SJCRH30 (cell line): Measurements from ENCODE around the gene SIRPA. TPM values are rescaled to one million over a fixed set of nuclear protein-coding genes. Genes with fewer than 3 reads are reported as not detected.

ENCODE experiments used
- DNase-seq, 2 experiments: peaks; one replicate each; pipeline ENCODE4 v3.0.0-alpha.2; 2015 to 2020
- H3K27ac ChIP-seq: fragments of 250-450 bp; sonication (Bioruptor Pico); 2 replicates; pipeline ENCODE4 v1.5.1; 2020; ENCODE audit warnings: mild to moderate bottlenecking, moderate library complexity
- H3K27me3 ChIP-seq: fragments of 250-450 bp; sonication (Bioruptor Pico); 2 replicates; pipeline ENCODE4 v1.5.1; 2020; ENCODE audit warnings: mild to moderate bottlenecking, moderate library complexity
- H3K36me3 ChIP-seq: fragments of 250-450 bp; sonication (Bioruptor Pico); 2 replicates; pipeline ENCODE4 v1.5.1; 2020; ENCODE audit warnings: mild to moderate bottlenecking, moderate library complexity
- H3K4me1 ChIP-seq: fragments of 250-450 bp; sonication (Bioruptor Pico); 2 replicates; pipeline ENCODE4 v1.5.1; 2020; ENCODE audit warnings: mild to moderate bottlenecking, moderate library complexity
- H3K4me3 ChIP-seq: fragments of 250-450 bp; sonication (Bioruptor Pico); 2 replicates; pipeline ENCODE4 v1.5.1; 2020; ENCODE audit warnings: mild to moderate bottlenecking, moderate library complexity
- H3K9me3 ChIP-seq: fragments of 250-450 bp; sonication (Bioruptor Pico); replicated peaks from 2 replicates; pipeline ENCODE4 v1.5.1; 2020; ENCODE audit warnings: mild to moderate bottlenecking, moderate library complexity
- total RNA-seq: library from RNA; depleted of rRNA; stranded (reverse); fragments of >200 nt; shearing (Covaris generic); gene quantifications from 2 replicates; pipeline ENCODE4 v1.2.3, GENCODE V29; 2014; rRNA removed

Gene SIRPA
- total RNA-seq, result 0.93 and 1.4 TPM in 2 replicates

DNA sequence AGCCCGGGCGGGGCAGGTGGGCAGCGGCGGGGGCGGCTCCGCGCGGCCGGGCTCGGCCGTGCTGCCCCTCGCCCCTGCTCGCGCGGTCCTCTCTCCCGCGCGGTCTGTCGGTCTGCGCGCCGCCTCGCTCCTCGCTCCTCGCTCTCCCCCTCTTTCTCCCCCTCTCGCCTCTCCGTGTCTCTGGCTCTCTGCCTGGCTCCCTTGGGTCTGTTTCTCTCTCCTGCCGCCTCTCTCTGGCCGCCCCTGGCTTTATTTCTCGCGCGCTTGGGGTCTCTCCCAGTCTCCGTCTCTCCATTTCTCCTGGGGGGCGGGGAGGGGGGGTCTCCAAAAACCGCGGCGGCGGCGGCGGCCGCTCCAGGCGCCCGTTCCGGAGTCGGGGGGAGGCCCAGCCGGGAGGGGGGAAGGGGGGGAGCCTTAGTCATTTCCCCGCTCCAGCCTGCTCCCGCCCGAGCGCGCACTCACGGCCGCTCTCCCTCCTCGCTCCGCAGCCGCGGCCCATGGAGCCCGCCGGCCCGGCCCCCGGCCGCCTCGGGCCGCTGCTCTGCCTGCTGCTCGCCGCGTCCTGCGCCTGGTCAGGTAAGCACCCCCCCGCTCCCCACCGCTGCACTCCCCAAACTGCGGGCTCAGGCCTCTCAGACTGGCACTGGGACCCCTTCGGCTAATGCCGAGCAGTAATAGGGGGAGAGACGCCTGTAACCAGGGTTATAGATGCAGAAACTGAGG lies at the start of gene SIRPA:
Gene SIRPA, plus strand, starts transcription at position 457 of the 723 bp plus-strand sequence. Its CDS starts 41 bp downstream, at position 498.
- peak; percentile 45 to 55 for DNase-seq

GRCh38 chr20:1845701-1846100 lies 49.5 kb upstream of the SIRPA start:
- Histone ChIP-seq H3K4me1 (no peaks in the 10 kb centered on the region), H3K4me3 (no peak overlapping the region), H3K36me3 (no peaks in the 10 kb centered on the region), H3K27me3 (peaks cover 7% of the 10 kb centered on the region; the same call in 1 of the 2 replicates), H3K27ac (no peak overlapping the region), H3K9me3 (no peaks in the 10 kb centered on the region)
- DNase-seq, result no peak

More for the DNA sequence above, at the start of gene SIRPA:
- Histone ChIP-seq H3K27ac (no peak within 1 kb of the TSS), H3K4me1 (no peaks in the 10 kb centered on the region), H3K9me3 (no peaks in the 10 kb centered on the region), H3K36me3 (no peaks in the 10 kb centered on the region), H3K27me3 (peaks cover 16% of the 10 kb centered on the region), H3K4me3 (peak within 1 kb of the TSS; percentile 57)

- H3K27me3 ChIP-seq, result peaks cover 5% of the 10 kb centered on the region; the same call in 1 of the 2 replicates
- no peaks in the 10 kb centered on the region for H3K4me1 ChIP-seq
- no peak overlapping the region for H3K27ac ChIP-seq
- no peak overlapping the region for H3K4me3 ChIP-seq
- no peak for DNase-seq
- H3K9me3 ChIP-seq, result no peaks in the 10 kb centered on the region
- no peaks in the 10 kb centered on the region for H3K36me3 ChIP-seq
These were observed 48.9 kb upstream of the SIRPA start for GRCh38 chr20:1846341-1846740.

DNA sequence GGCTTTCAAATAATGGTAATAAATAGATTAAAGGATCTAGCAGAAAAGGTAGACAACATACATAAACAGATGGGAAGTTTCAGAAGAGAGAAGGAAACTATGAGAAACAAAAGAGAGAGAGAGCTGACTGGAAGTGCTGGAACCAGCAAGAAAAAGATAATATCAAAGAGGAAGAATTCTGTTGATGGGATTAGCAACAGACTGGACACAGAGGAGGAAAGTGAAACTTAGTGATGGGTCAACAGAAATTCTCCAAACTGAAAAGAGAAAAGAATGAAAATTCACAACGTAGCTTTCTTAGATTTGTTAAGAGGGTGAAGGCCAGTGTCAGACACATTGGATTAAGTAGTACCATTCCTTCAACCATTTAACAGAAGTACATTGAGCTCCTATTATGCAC lies 48.3 kb upstream of the SIRPA start:
- Histone ChIP-seq H3K4me3 (no peak overlapping the region), H3K27me3 (0 out of 2 replicates have a peak, but pooled peaks cover 4% of the 10 kb centered on the region), H3K36me3 (no peaks in the 10 kb centered on the region), H3K27ac (no peak overlapping the region), H3K9me3 (no peaks in the 10 kb centered on the region), H3K4me1 (no peaks in the 10 kb centered on the region)
- no peak for DNase-seq

- Histone ChIP-seq H3K27me3 (0 out of 2 replicates have a peak, but pooled peaks cover 4% of the 10 kb centered on the region), H3K36me3 (no peaks in the 10 kb centered on the region), H3K4me3 (no peak overlapping the region), H3K9me3 (no peaks in the 10 kb centered on the region), H3K4me1 (no peaks in the 10 kb centered on the region), H3K27ac (no peak overlapping the region)
- no peak for DNase-seq
These were observed 47.4 kb upstream of the SIRPA start for GRCh38 chr20:1847780-1848179.

DNA sequence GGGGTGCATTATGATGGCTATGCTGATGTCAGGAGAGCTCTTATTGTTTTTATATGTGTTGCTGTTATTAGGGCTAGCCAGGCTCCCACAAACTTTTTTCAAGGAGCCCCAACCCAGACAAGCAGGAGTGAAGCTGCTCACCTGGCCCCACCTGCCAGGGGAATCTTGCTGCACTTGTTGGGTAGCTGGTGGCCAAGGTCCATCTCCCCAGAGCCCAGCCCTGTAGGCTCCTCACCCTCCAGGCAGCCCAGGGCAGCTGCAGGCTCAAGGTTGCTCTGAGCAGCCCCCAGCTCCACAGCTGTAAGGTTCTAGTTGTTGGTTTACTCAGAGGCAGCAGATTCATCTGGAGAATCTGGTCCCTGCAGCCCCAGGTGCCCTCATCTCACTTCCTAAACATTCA lies 46.8 kb upstream of the SIRPA start:
- Histone ChIP-seq H3K4me3 (no peak overlapping the region), H3K36me3 (no peaks in the 10 kb centered on the region), H3K27me3 (0 out of 2 replicates have a peak, but pooled peaks cover 4% of the 10 kb centered on the region), H3K27ac (no peak overlapping the region), H3K9me3 (no peaks in the 10 kb centered on the region), H3K4me1 (no peaks in the 10 kb centered on the region)
- no peak for DNase-seq

DNA sequence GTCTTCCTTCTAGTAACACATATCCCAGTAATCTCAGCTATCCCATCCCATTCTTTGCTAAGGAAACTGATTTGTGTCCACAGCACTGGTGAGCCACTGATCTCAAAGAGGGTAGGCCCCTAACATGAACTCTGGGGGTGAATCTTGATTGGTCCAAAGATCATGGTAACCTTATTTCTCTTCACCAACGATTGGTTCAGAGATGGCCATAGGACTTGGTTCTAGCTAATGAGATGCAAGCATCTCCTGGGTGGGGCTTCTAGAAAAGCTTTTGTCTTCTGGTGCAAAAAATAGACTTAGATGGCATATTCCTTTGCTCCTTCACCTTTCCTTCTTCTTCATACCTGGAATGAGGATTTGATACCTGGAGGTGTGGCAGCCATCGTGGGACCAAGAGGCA lies 43.8 kb upstream of the SIRPA start:
- H3K9me3 ChIP-seq, result no peaks in the 10 kb centered on the region
- no peak overlapping the region for H3K27ac ChIP-seq
- H3K4me3 ChIP-seq, result no peak overlapping the region

GRCh38 chr20:1853473-1853872 lies 41.7 kb upstream of the SIRPA start:
- DNase-seq, result no peak
- Histone ChIP-seq H3K27me3 (no peaks in the 10 kb centered on the region), H3K36me3 (no peaks in the 10 kb centered on the region), H3K27ac (no peak overlapping the region), H3K4me1 (no peaks in the 10 kb centered on the region), H3K9me3 (no peaks in the 10 kb centered on the region), H3K4me3 (no peak overlapping the region)

More for the DNA sequence above, 43.8 kb upstream of the SIRPA start:
- H3K4me1 ChIP-seq, result no peaks in the 10 kb centered on the region
- H3K27me3 ChIP-seq, result no peaks in the 10 kb centered on the region
- DNase-seq, result no peak
- H3K36me3 ChIP-seq, result no peaks in the 10 kb centered on the region

GRCh38 chr20:1854246-1854645 lies 41.0 kb upstream of the SIRPA start:
- no peaks in the 10 kb centered on the region for H3K4me1 ChIP-seq
- H3K27me3 ChIP-seq, result no peaks in the 10 kb centered on the region
- no peaks in the 10 kb centered on the region for H3K9me3 ChIP-seq
- H3K27ac ChIP-seq, result no peak overlapping the region
- no peak for DNase-seq
- no peak overlapping the region for H3K4me3 ChIP-seq
- H3K36me3 ChIP-seq, result no peaks in the 10 kb centered on the region

GRCh38 chr20:1855109-1855508 lies 40.1 kb upstream of the SIRPA start:
- no peak overlapping the region for H3K27ac ChIP-seq
- no peaks in the 10 kb centered on the region for H3K36me3 ChIP-seq
- no peaks in the 10 kb centered on the region for H3K27me3 ChIP-seq
- no peak overlapping the region for H3K4me3 ChIP-seq
- H3K4me1 ChIP-seq, result no peaks in the 10 kb centered on the region
- no peaks in the 10 kb centered on the region for H3K9me3 ChIP-seq
- no peak for DNase-seq

DNA sequence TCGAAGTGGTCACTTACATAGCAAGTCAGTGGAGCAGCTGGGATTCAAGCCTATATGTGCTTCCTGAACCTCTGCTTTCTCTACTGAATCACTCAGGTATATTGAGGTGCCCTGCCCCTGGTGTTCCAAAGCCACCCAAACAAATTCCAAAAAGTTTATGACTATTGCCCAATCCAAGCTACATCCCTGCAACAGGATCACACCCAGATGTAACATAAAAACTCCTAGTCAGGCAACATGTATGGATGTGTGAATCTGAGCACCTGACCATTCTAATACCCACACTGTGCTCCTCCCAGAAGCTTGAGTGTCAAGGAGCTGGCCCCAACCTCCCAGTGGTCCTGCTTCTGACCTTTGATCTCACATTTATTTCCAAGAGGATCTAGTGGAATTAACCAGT lies 39.5 kb upstream of the SIRPA start:
- no peak for DNase-seq
- Histone ChIP-seq H3K4me3 (no peak overlapping the region), H3K9me3 (no peaks in the 10 kb centered on the region), H3K27me3 (no peaks in the 10 kb centered on the region), H3K27ac (no peak overlapping the region), H3K36me3 (no peaks in the 10 kb centered on the region), H3K4me1 (no peaks in the 10 kb centered on the region)

GRCh38 chr20:1856424-1856823 lies 38.8 kb upstream of the SIRPA start:
- no peaks in the 10 kb centered on the region for H3K36me3 ChIP-seq
- H3K9me3 ChIP-seq, result no peaks in the 10 kb centered on the region
- H3K4me1 ChIP-seq, result no peaks in the 10 kb centered on the region
- no peak for DNase-seq
- no peak overlapping the region for H3K4me3 ChIP-seq
- no peak overlapping the region for H3K27ac ChIP-seq
- H3K27me3 ChIP-seq, result no peaks in the 10 kb centered on the region

- no peaks in the 10 kb centered on the region for H3K27me3 ChIP-seq
- H3K4me3 ChIP-seq, result no peak overlapping the region
- H3K27ac ChIP-seq, result no peak overlapping the region
- no peaks in the 10 kb centered on the region for H3K36me3 ChIP-seq
- H3K4me1 ChIP-seq, result no peaks in the 10 kb centered on the region
- no peak for DNase-seq
- H3K9me3 ChIP-seq, result no peaks in the 10 kb centered on the region
These were observed 37.7 kb upstream of the SIRPA start for GRCh38 chr20:1857466-1857865.

DNA sequence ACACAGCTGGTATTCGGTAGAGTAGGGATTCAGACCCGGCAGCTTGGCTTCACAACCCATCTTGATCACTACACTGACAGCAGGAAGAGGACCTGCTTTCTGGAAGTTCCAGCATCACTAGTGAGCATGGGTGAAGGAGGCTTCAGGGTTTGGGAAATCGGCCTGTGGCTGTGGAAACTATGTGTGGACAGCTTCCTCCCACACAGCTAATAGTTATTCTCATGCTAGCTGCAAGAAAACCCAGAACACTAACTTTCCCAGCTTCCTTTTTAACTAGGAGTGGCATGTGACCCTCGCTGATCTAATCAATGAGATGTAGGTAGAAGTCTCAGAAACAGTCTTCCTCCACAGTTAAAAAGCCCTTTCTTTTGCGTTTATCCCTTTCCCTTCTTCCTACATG lies 36.3 kb upstream of the SIRPA start:
- Histone ChIP-seq H3K9me3 (no peaks in the 10 kb centered on the region), H3K4me1 (no peaks in the 10 kb centered on the region), H3K27ac (no peak overlapping the region), H3K27me3 (no peaks in the 10 kb centered on the region), H3K36me3 (no peaks in the 10 kb centered on the region), H3K4me3 (no peak overlapping the region)
- DNase-seq, result no peak

DNA sequence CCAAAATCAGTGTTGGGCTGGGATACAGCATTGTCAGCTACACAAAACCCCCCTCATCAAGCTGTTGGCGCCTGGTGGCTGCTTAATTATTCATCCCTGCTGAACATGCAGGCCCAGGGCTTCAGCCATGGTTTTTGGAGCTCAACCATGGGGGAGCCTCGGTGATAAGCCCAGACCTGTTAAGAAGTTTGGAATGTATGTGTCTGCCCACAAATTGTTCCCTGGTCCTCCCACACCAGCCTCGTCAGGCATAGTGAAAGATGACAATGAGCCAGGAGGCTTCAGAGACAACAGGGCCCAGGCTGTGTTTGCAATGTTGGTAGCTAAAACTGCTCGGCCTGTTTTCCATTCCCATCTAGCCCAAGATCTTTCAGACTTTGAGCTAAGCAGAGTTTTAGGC lies 34.8 kb upstream of the SIRPA start:
- peak overlapping the region; percentile 20 for H3K27ac ChIP-seq
- peak in 1 of 2 experiments; percentile 13 for DNase-seq

More for the DNA sequence above, 34.8 kb upstream of the SIRPA start:
- Histone ChIP-seq H3K4me1 (no peaks in the 10 kb centered on the region), H3K36me3 (no peaks in the 10 kb centered on the region), H3K9me3 (no peaks in the 10 kb centered on the region), H3K27me3 (no peaks in the 10 kb centered on the region), H3K4me3 (no peak overlapping the region)
